A673 (cell line): ENCODE results near the gene GAREM1. TPM values are rescaled to one million over a fixed set of nuclear protein-coding genes. Genes with fewer than 3 reads are reported as not detected.

Experiments
- BruUV-seq: library from RNA; stranded (reverse); fragments of 400-500 nt; replicated peaks from 2 replicates; lab custom pipeline; 2021; lab: Mats Ljungman, UMichigan
- CTCF ChIA-PET: fragments of 300-600 bp; sonication (Branson Sonifier 250); formaldehyde crosslinking; loops from one replicate; lab custom pipeline; 2022; ENCODE audit warnings: antibody characterized with exemption; lab: Charles Lee
- POLR2A ChIA-PET: fragments of 300-600 bp; sonication (Branson Sonifier 250); formaldehyde crosslinking; loops from one replicate; lab custom pipeline; 2022; ENCODE audit warnings: antibody characterized with exemption; ENCODE audit not compliant: low non-redundant PET; lab: Charles Lee
- DNase-seq: peaks from one replicate; pipeline ENCODE4 v3.0.0-alpha.2; 2015; ENCODE audit warnings: low spot score
- H3K27ac ChIP-seq: fragments of 200-600 bp; sonication (generic); 2 replicates; pipeline ENCODE4 v1.5.1; 2016; ENCODE audit warnings: mixed run types, low read depth, mild to moderate bottlenecking, mixed read lengths, antibody characterized with exemption, low read length; ENCODE audit not compliant: poor library complexity, severe bottlenecking
- H3K27me3 ChIP-seq: fragments of 200-600 bp; sonication (generic); replicated peaks from 2 replicates; pipeline ENCODE4 v1.6.1; 2017; ENCODE audit warnings: mixed run types, low read depth, mild to moderate bottlenecking, mixed read lengths, antibody characterized with exemption, low read length; ENCODE audit not compliant: insufficient read depth, poor library complexity
- H3K36me3 ChIP-seq: fragments of 200-600 bp; sonication (generic); 2 replicates; pipeline ENCODE4 v1.6.1; 2016; ENCODE audit warnings: mixed run types, mild to moderate bottlenecking, mixed read lengths, antibody characterized with exemption, low read length; ENCODE audit not compliant: insufficient read depth, poor library complexity, severe bottlenecking
- H3K4me1 ChIP-seq: fragments of 200-600 bp; sonication (generic); 2 replicates; pipeline ENCODE4 v1.6.1; 2017; ENCODE audit warnings: mixed run types, mild to moderate bottlenecking, mixed read lengths, antibody characterized with exemption, low read length; ENCODE audit not compliant: insufficient read depth, poor library complexity, severe bottlenecking
- H3K4me3 ChIP-seq: fragments of 200-600 bp; sonication (generic); 2 replicates; pipeline ENCODE4 v1.5.1; 2016; ENCODE audit warnings: low read depth, mixed run types, mild to moderate bottlenecking, mixed read lengths, low read length; ENCODE audit not compliant: poor library complexity, severe bottlenecking
- H3K9me3 ChIP-seq: fragments of 200-600 bp; sonication (generic); 2 replicates; pipeline ENCODE4 v1.6.1; 2016; ENCODE audit warnings: mixed run types, low read depth, mild to moderate bottlenecking, mixed read lengths, antibody characterized with exemption, low read length; ENCODE audit not compliant: poor library complexity, severe bottlenecking
- CTCF ChIP-seq: fragments of 300-800, 200-600 bp; sonication (generic); conservative IDR thresholded peaks from 2 replicates; pipeline ENCODE4 v1.5.1; 2017; ENCODE audit warnings: low read depth, mild to moderate bottlenecking, antibody characterized with exemption, low read length, moderate library complexity, mixed read lengths
- EZH2 ChIP-seq: fragments of 200-600 bp; sonication (generic); IDR thresholded peaks from 2 replicates; pipeline ENCODE4 v1.6.1; 2017; ENCODE audit warnings: borderline replicate concordance, low read depth, mild to moderate bottlenecking, mixed read lengths, antibody characterized with exemption, low read length; ENCODE audit not compliant: poor library complexity, severe bottlenecking
- intact Hi-C: fragments of 100-400 bp; cut with micrococcal nuclease; formaldehyde crosslinking; loops from one replicate; pipeline ENCODE4 v1.10.0; 2022; ENCODE audit not compliant: unreplicated experiment
- total RNA-seq: library from RNA; stranded (reverse); gene quantifications from 2 replicates; pipeline ENCODE4 v1.2.3, GENCODE V29; 2021

Gene GAREM1
- total RNA-seq, 1 experiment from 2014 or later = 8.4 TPM

- intact Hi-C loops = no loop called here
- POLR2A ChIA-PET = no interaction called here
These were observed 23.9 kb downstream of the GAREM1 start for GRCh38 chr18:32446780-32447179.

GRCh38 chr18:32445846-32446245, 24.8 kb downstream of the GAREM1 start:
- Histone ChIP-seq H3K9me3 (no peaks in the 10 kb centered on the region), H3K27ac (no peak overlapping the region), H3K27me3 (no peaks in the 10 kb centered on the region), H3K4me1 (peaks cover 11% of the 10 kb centered on the region), H3K4me3 (no peak overlapping the region), H3K36me3 (no peaks in the 10 kb centered on the region)
- TF ChIP-seq EZH2 = no peak
- ChIA-PET POLR2A (no interaction called here), CTCF (no interaction called here)
- intact Hi-C loops = no loop called here
- DNase-seq = no peak
- no TSS peak for BruUV-seq

More at GRCh38 chr18:32446780-32447179, 23.9 kb downstream of the GAREM1 start:
- peaks cover 11% of the 10 kb centered on the region for H3K4me1 ChIP-seq
- no peaks in the 10 kb centered on the region for H3K36me3 ChIP-seq
- no peaks in the 10 kb centered on the region for H3K27me3 ChIP-seq
- no peak for TF ChIP-seq CTCF
- no peak for TF ChIP-seq EZH2
- H3K27ac ChIP-seq = no peak overlapping the region
- no peaks in the 10 kb centered on the region for H3K9me3 ChIP-seq
- CTCF ChIA-PET = no interaction called here
- BruUV-seq = no TSS peak
- DNase-seq = peak; percentile 34
- no peak overlapping the region for H3K4me3 ChIP-seq

- Histone ChIP-seq H3K4me1 (peaks cover 11% of the 10 kb centered on the region), H3K4me3 (no peak overlapping the region), H3K36me3 (no peaks in the 10 kb centered on the region), H3K9me3 (no peaks in the 10 kb centered on the region), H3K27ac (no peak overlapping the region), H3K27me3 (no peaks in the 10 kb centered on the region)
- TF ChIP-seq CTCF (no peak), EZH2 (no peak)
- ChIA-PET POLR2A (no interaction called here), CTCF (no interaction called here)
- no TSS peak for BruUV-seq
- intact Hi-C loops = no loop called here
- no peak for DNase-seq
These were observed 26.9 kb downstream of the GAREM1 start for GRCh38 chr18:32443706-32444215.

- TF ChIP-seq EZH2 (no peak), CTCF (no peak)
- peaks cover 11% of the 10 kb centered on the region for H3K4me1 ChIP-seq
- H3K27me3 ChIP-seq = no peaks in the 10 kb centered on the region
- H3K9me3 ChIP-seq = no peaks in the 10 kb centered on the region
- H3K36me3 ChIP-seq = no peaks in the 10 kb centered on the region
- DNase-seq = no peak
- no peak overlapping the region for H3K4me3 ChIP-seq
- CTCF ChIA-PET = no interaction called here
- no peak overlapping the region for H3K27ac ChIP-seq
- BruUV-seq = no TSS peak
- intact Hi-C loops = no loop called here
- POLR2A ChIA-PET = no interaction called here
These were observed 27.5 kb downstream of the GAREM1 start for GRCh38 chr18:32443033-32443705.
